ENCODE measurements around the gene FTCD. TPM values are rescaled to one million over a fixed set of nuclear protein-coding genes. Genes with fewer than 3 reads are reported as not detected.

Gene FTCD
- total and polyA plus RNA-seq, 5 donors, result 1.00 to 3.5 (median 1.8) TPM

DNA sequence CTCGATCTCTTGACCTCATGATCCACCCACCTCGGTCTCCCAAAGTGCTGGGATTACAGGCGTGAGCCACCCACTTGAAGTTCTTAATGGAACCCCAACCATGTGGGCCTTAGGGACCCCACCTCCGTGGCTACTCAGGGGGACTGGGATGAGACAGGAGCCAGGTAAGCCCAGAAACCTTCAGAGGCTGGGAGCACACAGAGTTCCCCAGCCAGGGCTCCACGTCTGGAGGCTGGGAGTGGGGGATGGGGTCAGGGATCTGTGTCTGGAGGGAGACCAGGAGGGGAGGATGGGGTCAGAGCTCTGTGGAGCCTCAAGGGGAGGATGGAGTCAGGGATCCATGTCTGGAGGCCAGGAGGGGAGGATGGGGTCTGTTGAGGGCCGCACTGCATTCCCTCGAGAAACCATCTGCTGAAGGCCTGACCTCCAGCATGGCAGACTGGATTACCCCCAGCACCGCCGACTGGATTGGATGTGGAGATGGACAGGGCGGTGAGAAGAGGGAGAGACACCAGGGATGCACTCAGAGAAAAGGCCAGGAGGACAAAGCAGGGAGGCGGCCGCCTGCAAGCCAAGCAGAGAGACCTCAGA is 2.1 kb upstream of the FTCD start:
- ATAC-seq, result no peak
- Histone ChIP-seq H3K27me3 (ENCODE audit: control insufficient read depth, insufficient read depth) (no peaks in the 10 kb centered on the region), H3K9me3 (ENCODE audit: control insufficient read depth, low read length) (no peaks in the 10 kb centered on the region), H3K27ac (ENCODE audit: low read length) (no peak overlapping the region), H3K4me1 (ENCODE audit: control insufficient read depth, insufficient read depth, low read length) (peaks cover 4% of the 10 kb centered on the region), H3K4me3 (ENCODE audit: low read length) (no peak overlapping the region)
- intact Hi-C loops (cut with DNase I), result loop anchor here in 2 of 4 donors (10.0 kb wide), 3 partner anchors 57 to 127 kb away; partner anchors contain the start of genes LSS (in 1 of the 2), MCM3AP (in 1 of the 2) and YBEY (in 1 of the 2)
- 85% methylated on average over 12 of the region's 12 CpGs for WGBS
- DNase-seq, result peak in 2 of 3 donors; percentile 6 to 19

DNA sequence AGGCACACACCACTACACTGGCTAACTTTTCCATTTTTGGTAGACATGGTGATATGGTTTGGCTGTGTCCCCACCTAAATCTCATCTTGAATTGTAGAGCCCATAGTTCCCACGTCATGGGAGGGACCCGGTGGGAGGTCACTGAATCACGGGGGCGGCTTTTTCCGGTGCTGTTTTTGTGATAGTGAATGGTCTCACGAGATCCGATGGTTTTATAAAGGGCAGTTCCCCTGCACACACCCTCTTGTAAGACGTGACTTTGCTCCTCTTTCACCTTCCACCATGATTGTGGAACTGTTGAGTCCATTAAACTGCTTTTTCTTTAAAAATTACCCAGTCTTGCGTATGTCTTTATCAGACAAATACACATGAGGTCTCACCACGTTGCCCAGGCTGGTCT is 1.3 kb upstream of the FTCD start:
- H3K4me1 ChIP-seq (ENCODE audit: control insufficient read depth, insufficient read depth, low read length), result peaks cover 4% of the 10 kb centered on the region
- peak in 2 of 3 donors; percentile 12 to 15 for DNase-seq
- H3K4me3 ChIP-seq (ENCODE audit: low read length), result no peak overlapping the region
- no peak overlapping the region for H3K27ac ChIP-seq (ENCODE audit: low read length)
- no peaks in the 10 kb centered on the region for H3K27me3 ChIP-seq (ENCODE audit: control insufficient read depth, insufficient read depth)
- intact Hi-C loops (cut with DNase I), result loop anchor here in 2 of 4 donors (10.0 kb wide), 3 partner anchors 58 to 128 kb away; partner anchors contain the start of genes LSS (in 1 of the 2), MCM3AP (in 1 of the 2) and YBEY (in 1 of the 2)
- WGBS, result 61% methylated on average over 10 of the region's 10 CpGs
- ATAC-seq, result no peak
- H3K9me3 ChIP-seq (ENCODE audit: control insufficient read depth, low read length), result no peaks in the 10 kb centered on the region

DNA sequence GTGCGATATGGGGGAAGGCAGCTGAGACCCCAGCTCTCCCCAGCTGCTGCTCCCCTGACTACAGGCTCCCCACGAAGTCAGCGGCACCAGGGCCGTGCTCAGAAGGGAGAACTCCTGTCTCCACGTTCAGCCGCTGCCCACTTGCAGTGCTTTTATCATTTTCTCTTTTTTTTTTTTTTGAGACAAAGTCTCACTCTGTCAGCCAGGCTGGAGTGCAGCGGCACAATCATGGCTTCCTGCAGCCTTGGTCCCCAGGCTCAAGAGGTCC is 933 bp upstream of the FTCD start:
- Histone ChIP-seq H3K27ac (ENCODE audit: low read length) (no peak overlapping the region), H3K27me3 (ENCODE audit: control insufficient read depth, insufficient read depth) (no peaks in the 10 kb centered on the region), H3K4me3 (ENCODE audit: low read length) (no peak overlapping the region), H3K4me1 (ENCODE audit: control insufficient read depth, insufficient read depth, low read length) (peaks cover 4% of the 10 kb centered on the region), H3K9me3 (ENCODE audit: control insufficient read depth, low read length) (no peaks in the 10 kb centered on the region)
- ATAC-seq (no peak), DNase-seq (no peak)
- 76% methylated on average over 7 of the region's 7 CpGs for WGBS
- intact Hi-C loops (cut with DNase I), result loop anchor here in 2 of 4 donors (10.0 kb wide), 3 partner anchors 58 to 128 kb away; partner anchors contain the start of genes LSS (in 1 of the 2), MCM3AP (in 1 of the 2) and YBEY (in 1 of the 2)

DNA sequence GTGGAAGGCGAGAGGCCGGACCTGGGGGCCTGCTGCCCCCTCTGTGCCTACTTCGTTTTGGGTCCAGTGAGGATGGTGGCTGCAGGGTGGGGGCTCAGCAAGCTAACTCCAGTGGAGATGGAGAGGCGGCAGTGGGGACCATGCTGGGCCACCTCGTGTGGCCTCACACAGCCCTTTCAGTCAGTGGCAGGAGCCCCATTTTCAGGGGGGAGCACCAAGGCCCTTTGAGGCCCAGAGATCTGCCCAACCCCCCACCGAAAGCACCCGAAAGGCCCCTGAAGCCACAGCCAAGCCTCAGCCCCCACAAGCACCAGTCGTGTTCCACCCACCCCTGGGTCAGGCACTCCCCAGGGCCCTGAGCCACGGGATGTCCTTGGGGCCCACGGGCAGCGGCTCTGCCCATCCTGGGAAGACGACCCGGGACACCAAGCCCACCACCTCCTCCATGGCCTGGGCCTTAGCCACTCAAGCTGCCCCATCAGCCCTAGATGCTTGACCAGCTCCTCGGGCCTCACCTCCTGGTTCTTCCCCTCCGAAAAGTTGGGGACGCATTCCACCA is 345 bp downstream of the FTCD start:
- no peak overlapping the region for H3K4me3 ChIP-seq (ENCODE audit: low read length)
- H3K27me3 ChIP-seq (ENCODE audit: control insufficient read depth, insufficient read depth), result no peaks in the 10 kb centered on the region
- H3K4me1 ChIP-seq (ENCODE audit: control insufficient read depth, insufficient read depth, low read length), result peaks cover 4% of the 10 kb centered on the region
- ATAC-seq (no peak), DNase-seq (peak in 2 of 3 donors; percentile 7 to 39)
- H3K9me3 ChIP-seq (ENCODE audit: control insufficient read depth, low read length), result no peaks in the 10 kb centered on the region
- no peak overlapping the region for H3K27ac ChIP-seq (ENCODE audit: low read length)
- intact Hi-C loops (cut with DNase I), result loop anchor here in 2 of 4 donors (10.0 kb wide), 3 partner anchors 60 to 130 kb away; partner anchors contain the start of genes LSS (in 1 of the 2), MCM3AP (in 1 of the 2) and YBEY (in 1 of the 2)
- 88% methylated on average over 16 of the region's 16 CpGs for WGBS

DNA sequence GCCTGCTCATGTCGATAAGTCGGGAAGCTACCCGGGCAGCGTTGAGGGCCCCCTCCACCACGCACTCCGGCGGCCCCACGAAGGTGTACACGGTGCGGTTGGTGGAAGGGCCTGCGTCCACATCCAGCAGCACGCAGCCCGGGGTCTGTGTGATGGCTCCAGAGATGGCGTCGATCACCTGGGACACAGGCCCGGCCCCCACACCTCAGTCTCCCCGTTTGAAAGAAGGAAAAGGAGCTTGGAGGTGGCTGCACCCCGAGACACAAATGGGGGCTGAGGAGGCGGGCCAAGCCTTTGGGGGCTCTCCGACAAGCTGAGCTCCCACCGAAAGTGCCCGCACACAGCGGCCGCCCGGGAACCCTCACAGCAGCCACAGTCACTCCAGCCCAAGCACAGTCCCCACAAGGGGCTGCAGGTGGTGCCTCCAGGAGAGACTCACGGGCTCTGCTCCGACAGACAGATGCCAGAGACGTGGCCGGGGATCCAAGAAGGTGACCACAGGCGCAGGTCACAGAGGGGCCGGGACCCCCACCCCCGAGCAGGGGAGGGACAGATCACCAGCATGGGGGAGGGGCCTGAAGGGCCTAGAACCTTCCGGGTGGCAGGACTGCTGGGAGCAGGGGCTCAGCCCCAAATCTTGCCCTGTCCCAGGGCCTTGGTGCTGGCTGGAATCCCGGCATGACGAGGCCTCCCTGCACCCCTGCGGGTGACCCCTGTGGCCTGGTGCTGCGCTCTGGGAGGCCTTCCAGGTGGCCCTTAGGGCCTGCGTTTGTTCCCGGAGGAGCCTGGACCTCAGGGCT is 1.0 kb downstream of the FTCD start:
- H3K4me3 ChIP-seq (ENCODE audit: low read length), result no peak overlapping the region
- DNase-seq (peak; percentile 10 to 55 (median 50)), ATAC-seq (no peak)
- no peaks in the 10 kb centered on the region for H3K27me3 ChIP-seq (ENCODE audit: control insufficient read depth, insufficient read depth)
- peaks cover 4% of the 10 kb centered on the region for H3K4me1 ChIP-seq (ENCODE audit: control insufficient read depth, insufficient read depth, low read length)
- intact Hi-C loops (cut with DNase I), result loop anchor here in 2 of 4 donors (10.0 kb wide), 3 partner anchors 60 to 130 kb away; partner anchors contain the start of genes LSS (in 1 of the 2), MCM3AP (in 1 of the 2) and YBEY (in 1 of the 2)
- 93% methylated on average over 39 of the region's 39 CpGs for WGBS
- no peaks in the 10 kb centered on the region for H3K9me3 ChIP-seq (ENCODE audit: control insufficient read depth, low read length)
- no peak overlapping the region for H3K27ac ChIP-seq (ENCODE audit: low read length)

DNA sequence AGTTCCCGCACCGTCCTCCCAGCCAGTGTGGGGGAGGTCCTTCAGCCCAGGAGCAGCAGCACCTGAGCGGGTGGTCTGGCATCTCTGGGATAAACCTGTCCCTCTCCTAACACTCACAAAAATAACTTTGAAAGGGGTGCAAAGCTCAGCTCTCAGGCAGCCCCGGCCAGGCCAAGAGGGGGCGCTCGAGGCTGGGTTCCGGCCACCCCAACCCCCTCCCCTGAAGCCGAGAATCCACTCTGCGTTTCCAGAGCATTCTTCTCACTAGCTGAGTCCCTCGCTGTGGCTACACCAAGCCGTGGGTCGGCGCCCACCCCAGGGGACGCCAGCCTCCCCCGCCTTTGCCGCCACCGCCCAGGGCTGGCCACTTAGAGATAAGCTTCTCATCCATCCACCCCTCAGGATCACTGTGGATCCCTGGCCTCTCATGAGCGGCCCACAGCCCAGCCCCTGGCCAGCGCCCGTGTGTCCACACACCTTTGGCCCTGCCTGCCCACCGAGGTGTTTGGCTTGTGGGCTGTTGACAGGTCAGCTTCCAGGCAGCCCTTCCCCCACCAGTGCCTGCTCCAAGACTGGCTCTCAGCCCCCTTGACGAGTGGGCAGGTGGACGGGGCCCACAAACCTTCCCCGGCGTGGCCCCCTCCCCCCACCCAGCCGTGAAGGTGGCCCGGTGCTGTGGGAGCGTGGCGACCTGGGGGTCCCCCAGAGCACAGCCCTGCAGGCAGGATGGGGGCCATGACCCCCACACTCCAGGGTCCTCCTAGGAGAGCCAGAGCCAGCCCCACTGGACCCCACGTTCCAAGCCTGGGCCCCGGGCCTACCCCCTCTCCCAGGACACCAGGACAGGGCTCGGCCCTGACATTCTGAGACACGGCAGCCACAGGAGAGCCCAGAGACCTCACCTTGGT is 1.9 kb downstream of the FTCD start:
- WGBS, result 28% methylated on average over 33 of the region's 33 CpGs
- H3K9me3 ChIP-seq (ENCODE audit: control insufficient read depth, low read length), result no peaks in the 10 kb centered on the region
- ATAC-seq, result peak; percentile 51 to 59
- H3K27ac ChIP-seq (ENCODE audit: low read length), result no peak overlapping the region
- intact Hi-C loops (cut with DNase I), result loop anchor here in 2 of 4 donors (10.0 kb wide), 3 partner anchors 61 to 131 kb away; partner anchors contain the start of genes LSS (in 1 of the 2), MCM3AP (in 1 of the 2) and YBEY (in 1 of the 2)
- DNase-seq, result peak; percentile 57 to 87 (median 84)
- no peaks in the 10 kb centered on the region for H3K27me3 ChIP-seq (ENCODE audit: control insufficient read depth, insufficient read depth)
- H3K4me1 ChIP-seq (ENCODE audit: control insufficient read depth, insufficient read depth, low read length), result peaks cover 4% of the 10 kb centered on the region
- no peak overlapping the region for H3K4me3 ChIP-seq (ENCODE audit: low read length)

DNA sequence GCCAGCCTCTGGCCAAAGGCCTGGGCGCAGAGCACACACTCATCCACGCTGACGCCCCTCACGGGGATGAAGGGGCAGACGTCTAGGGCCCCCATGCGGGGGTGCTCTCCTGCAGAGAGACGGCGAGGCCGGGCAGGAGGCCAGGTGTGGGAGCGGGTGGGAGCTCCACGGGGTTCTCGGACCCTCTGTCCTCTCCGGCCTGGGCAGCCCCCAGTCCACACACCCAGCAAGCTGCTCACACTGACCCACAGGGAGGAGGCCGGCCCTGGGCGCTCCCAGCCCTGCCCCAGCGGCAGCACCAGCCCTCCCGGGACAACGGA is 2.5 kb downstream of the FTCD start:
- intact Hi-C loops (cut with DNase I), result loop anchor here in 2 of 4 donors (10.0 kb wide), 3 partner anchors 62 to 132 kb away; partner anchors contain the start of genes LSS (in 1 of the 2), MCM3AP (in 1 of the 2) and YBEY (in 1 of the 2)
- peak; percentile 12 to 19 for ATAC-seq
- Histone ChIP-seq H3K27ac (ENCODE audit: low read length) (no peak overlapping the region), H3K4me3 (ENCODE audit: low read length) (no peak overlapping the region), H3K4me1 (ENCODE audit: control insufficient read depth, insufficient read depth, low read length) (peaks cover 4% of the 10 kb centered on the region), H3K27me3 (ENCODE audit: control insufficient read depth, insufficient read depth) (no peaks in the 10 kb centered on the region), H3K9me3 (ENCODE audit: control insufficient read depth, low read length) (no peaks in the 10 kb centered on the region)
- WGBS, result 36% methylated on average over 18 of the region's 18 CpGs
- peak; percentile 31 to 63 (median 57) for DNase-seq

DNA sequence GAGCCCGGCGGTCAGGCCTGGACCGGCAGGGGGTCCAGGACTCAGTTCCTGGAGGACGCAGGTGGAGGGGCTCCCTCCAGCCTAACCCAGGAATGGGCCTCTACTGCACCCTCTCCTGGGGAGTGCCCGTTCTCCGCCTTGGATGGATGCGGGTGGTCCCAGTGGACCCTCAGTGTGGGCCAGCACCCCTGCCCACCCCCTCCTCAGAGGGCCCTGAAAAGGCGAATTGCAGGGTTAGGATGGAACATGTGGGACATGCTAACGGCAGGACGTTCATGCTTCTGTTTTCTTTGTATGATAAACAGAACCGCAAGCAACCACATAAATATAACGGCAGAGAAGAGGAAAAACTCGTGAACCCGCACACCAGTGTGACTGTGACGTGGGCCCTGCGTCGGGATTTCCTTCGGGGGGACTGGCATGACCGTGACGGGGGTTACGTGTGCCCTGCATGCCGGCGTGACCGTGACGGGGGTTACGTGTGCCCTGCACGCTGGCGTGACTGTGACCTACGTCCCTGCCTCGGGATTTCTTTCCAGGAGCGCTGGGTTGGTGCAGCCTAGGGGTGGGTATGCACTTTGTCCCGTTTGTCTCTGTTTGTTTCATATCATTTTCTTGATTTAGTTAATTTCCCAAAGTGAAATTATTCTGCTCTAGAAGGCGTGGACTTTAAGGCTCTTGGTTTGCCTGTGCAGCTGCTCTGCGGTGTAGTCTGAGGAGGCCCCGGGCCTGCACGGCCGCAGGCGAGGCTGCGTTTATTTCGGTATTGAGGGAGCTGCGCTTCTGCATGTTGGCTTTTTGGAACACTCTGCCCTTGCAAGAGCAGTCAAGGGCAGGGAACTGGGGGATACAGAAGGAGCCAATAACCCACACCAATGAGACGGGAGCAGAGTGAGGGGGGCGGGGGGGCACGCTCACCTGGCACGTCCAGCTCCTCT is 3.1 kb downstream of the FTCD start:
- WGBS, result 89% methylated on average over 45 of the region's 45 CpGs
- intact Hi-C loops (cut with DNase I), result loop anchor here in 2 of 4 donors (10.0 kb wide), 3 partner anchors 63 to 133 kb away; partner anchors contain the start of genes LSS (in 1 of the 2), MCM3AP (in 1 of the 2) and YBEY (in 1 of the 2)
- H3K4me1 ChIP-seq (ENCODE audit: control insufficient read depth, insufficient read depth, low read length), result peaks cover 4% of the 10 kb centered on the region
- H3K27ac ChIP-seq (ENCODE audit: low read length), result no peak overlapping the region
- no peaks in the 10 kb centered on the region for H3K9me3 ChIP-seq (ENCODE audit: control insufficient read depth, low read length)
- ATAC-seq (no peak), DNase-seq (peak; percentile 12 to 50 (median 46))
- no peak overlapping the region for H3K4me3 ChIP-seq (ENCODE audit: low read length)
- H3K27me3 ChIP-seq (ENCODE audit: control insufficient read depth, insufficient read depth), result no peaks in the 10 kb centered on the region

DNA sequence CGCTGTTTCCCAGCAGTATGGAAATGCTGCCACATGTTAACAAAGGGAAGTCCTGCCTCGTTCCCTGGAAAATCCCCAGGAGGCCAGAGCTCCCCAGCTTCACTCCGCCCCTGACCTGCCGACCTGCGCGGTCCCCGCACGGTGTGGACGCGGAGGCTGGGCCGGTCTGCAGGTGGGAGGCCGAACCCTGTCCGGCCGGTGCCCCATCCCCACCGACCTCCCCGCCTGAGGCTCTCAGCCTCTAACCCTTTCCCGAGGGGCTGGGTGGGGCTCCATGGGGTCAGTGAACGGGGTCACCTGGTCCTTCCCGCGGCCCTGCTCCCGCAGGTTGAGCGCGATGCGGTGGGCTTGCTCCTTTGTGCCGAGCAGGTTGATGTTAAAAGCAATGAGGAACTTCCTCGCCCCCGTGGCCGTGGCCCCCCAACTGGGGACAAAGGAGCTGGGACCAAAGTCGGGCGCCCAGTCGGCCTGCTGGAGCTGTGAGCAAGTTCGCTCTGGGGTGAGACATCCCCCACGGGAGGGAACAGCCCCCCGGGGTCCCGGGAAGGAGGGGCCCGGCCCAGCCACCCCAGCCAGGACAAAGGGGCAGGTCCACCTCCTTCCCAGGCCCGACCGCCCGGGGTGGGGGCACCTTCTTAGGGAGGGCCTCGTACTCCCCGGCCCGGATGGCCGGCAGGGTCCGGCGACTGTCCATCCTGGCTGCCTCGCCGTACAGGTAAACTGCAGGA is 4.0 kb downstream of the FTCD start:
- Histone ChIP-seq H3K4me3 (ENCODE audit: low read length) (no peak overlapping the region), H3K27me3 (ENCODE audit: control insufficient read depth, insufficient read depth) (no peaks in the 10 kb centered on the region), H3K27ac (ENCODE audit: low read length) (no peak overlapping the region), H3K9me3 (ENCODE audit: control insufficient read depth, low read length) (no peaks in the 10 kb centered on the region), H3K4me1 (ENCODE audit: control insufficient read depth, insufficient read depth, low read length) (peaks cover 4% of the 10 kb centered on the region)
- DNase-seq (peak; percentile 16 to 64 (median 59)), ATAC-seq (no peak)
- intact Hi-C loops (cut with DNase I), result loop anchor here in 2 of 4 donors (10.0 kb wide), 3 partner anchors 63 to 133 kb away; partner anchors contain the start of genes LSS (in 1 of the 2), MCM3AP (in 1 of the 2) and YBEY (in 1 of the 2)
- 88% methylated on average over 47 of the region's 47 CpGs for WGBS
